Gastrocnemius medialis (tissue), 4 donors: ENCODE data around the gene MRPL10.

Source experiments
- POLR2A ChIP-seq, 2 donors: fragments of 450-650 bp; IDR thresholded peaks; one replicate each; pipeline ENCODE4 v1.6.1; 2017; ENCODE audit warnings: antibody characterized with exemption in 2 of 2, mild to moderate bottlenecking in 2 of 2, moderate library complexity in 2 of 2
- TF ChIP-seq, protein P1 (sequence below), 5 experiments: fragments of 450-650 bp in 3 of 5; fragments of 200-600 bp in 2 of 5; sonication (generic) in 2 of 5; IDR thresholded peaks in 4 of 5; conservative IDR thresholded peaks in 1 of 5; 1 replicate in 4 of 5; 2 replicates in 1 of 5; pipeline ENCODE4 v1.5.1; 2016 to 2019; ENCODE audit warnings: antibody characterized with exemption in 5 of 5, mild to moderate bottlenecking in 3 of 5, moderate library complexity in 3 of 5

DNA sequence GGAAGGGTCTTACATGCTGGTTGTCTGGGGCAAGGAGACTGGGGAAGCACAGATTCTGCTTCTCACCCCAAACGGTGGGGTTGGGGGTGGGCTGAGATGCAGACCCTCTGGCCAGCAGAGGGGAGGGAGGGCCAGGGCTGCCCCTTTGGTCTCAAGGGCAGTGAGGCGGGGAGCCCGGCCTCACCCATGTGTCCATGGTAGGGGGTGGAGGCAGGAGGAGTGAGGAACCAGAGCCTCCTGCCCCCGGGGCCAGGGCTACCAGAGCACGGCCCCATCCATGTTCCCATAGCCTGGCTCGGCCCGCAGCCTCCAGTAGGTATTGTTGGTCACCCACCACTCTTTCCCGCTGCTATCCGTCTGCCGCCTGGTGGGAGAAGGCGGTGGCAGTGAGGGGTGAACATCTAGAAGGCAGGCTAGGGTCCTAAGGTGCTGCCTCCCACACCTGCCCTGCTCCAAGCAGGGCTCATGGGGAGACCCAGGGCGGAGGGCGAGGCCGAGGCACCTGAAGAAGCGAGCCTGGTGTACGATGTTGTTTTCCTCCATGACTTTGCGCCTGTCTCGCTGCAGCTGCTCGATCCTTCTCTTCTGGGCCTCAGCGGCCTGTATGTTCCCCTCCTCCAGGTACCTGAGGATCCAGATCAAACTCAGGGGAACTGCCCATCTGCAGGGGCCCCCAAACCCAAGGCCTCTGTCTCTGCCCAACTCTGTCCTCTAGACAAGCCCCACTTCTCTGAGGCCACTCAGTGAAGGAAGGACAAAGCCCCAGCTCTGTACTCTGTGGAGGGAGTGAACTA is 23.1 kb downstream of the MRPL10 start:
- TF ChIP-seq, protein P1, sequence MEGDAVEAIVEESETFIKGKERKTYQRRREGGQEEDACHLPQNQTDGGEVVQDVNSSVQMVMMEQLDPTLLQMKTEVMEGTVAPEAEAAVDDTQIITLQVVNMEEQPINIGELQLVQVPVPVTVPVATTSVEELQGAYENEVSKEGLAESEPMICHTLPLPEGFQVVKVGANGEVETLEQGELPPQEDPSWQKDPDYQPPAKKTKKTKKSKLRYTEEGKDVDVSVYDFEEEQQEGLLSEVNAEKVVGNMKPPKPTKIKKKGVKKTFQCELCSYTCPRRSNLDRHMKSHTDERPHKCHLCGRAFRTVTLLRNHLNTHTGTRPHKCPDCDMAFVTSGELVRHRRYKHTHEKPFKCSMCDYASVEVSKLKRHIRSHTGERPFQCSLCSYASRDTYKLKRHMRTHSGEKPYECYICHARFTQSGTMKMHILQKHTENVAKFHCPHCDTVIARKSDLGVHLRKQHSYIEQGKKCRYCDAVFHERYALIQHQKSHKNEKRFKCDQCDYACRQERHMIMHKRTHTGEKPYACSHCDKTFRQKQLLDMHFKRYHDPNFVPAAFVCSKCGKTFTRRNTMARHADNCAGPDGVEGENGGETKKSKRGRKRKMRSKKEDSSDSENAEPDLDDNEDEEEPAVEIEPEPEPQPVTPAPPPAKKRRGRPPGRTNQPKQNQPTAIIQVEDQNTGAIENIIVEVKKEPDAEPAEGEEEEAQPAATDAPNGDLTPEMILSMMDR (IDR thresholded peaks at IDR 0.05 in 4 of 5, conservative IDR thresholded peaks at IDR 0.05 in 1 of 5), result no peak
- no peak for TF ChIP-seq POLR2A (IDR thresholded peaks at IDR 0.05)
